Measurements from ENCODE around the gene CXCR4. TPM values are rescaled to one million over a fixed set of nuclear protein-coding genes. Genes with fewer than 3 reads are reported as not detected.
A peak's percentile ranks its signal among the peaks of the same experiment; 100 is the strongest.

CXCR4 gene
- total RNA-seq, 1 experiment from 2014 or later, result 1.1 TPM

DNA sequence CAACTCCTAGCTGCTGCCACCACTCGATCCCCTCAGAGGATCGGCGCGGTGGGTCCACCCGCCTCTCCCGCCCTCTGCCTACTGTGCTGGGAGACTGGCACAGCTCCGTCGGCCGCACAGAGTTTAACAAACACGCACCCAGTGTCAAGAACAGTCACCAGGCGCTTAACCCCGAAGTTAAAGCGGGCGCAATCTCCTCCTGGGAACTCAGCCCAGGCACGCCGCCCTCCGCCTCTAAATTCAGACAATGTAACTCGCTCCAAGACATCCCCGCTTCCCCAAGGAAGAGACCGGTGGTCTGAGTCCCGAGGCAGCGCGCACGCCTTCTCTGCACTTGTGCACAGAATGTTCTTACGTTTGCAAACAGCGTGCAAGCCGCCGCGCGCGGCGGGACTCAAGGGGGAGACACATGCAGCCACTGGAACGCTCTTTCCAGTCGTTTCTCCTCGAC is 533 bp downstream of the CXCR4 start:
- no peaks in the 10 kb centered on the region for H3K9me3 ChIP-seq (ENCODE audit: control insufficient read depth, insufficient read depth, low read depth, low read length)
- no TSS peak for BruUV-seq (replicated peaks)
- H3K36me3 ChIP-seq (ENCODE audit: control insufficient read depth, insufficient read depth, low read length), result no peaks in the 10 kb centered on the region
- H3K4me1 ChIP-seq (ENCODE audit: control insufficient read depth, insufficient read depth, low read length), result peaks cover 4% of the 10 kb centered on the region
- H3K27ac ChIP-seq (ENCODE audit: low read length), result no peak overlapping the region
- peak; percentile 68 for ATAC-seq
- peak overlapping the region; percentile 45 to 51 for H3K4me3 ChIP-seq (ENCODE audit: low read depth in 2 of 2, low read length in 2 of 2)
- H3K27me3 ChIP-seq (ENCODE audit: control insufficient read depth, insufficient read depth, low read length), result peaks cover 65% of the 10 kb centered on the region
- intact Hi-C loops (cut with micrococcal nuclease; ENCODE audit: unreplicated experiment) (loop anchor here (10.0 kb wide), 2 partner anchors 133 to 203 kb away; partner anchors contain the start of gene DARS1), in situ Hi-C loops (cut with HindIII; ENCODE audit: low pct_unique_long_range_greater_than_20kb, low sequenced_read_pairs) (no loop called here)
- ChIA-PET CTCF (no interaction called here), POLR2A (no interaction called here)
- TF ChIP-seq, protein P1, sequence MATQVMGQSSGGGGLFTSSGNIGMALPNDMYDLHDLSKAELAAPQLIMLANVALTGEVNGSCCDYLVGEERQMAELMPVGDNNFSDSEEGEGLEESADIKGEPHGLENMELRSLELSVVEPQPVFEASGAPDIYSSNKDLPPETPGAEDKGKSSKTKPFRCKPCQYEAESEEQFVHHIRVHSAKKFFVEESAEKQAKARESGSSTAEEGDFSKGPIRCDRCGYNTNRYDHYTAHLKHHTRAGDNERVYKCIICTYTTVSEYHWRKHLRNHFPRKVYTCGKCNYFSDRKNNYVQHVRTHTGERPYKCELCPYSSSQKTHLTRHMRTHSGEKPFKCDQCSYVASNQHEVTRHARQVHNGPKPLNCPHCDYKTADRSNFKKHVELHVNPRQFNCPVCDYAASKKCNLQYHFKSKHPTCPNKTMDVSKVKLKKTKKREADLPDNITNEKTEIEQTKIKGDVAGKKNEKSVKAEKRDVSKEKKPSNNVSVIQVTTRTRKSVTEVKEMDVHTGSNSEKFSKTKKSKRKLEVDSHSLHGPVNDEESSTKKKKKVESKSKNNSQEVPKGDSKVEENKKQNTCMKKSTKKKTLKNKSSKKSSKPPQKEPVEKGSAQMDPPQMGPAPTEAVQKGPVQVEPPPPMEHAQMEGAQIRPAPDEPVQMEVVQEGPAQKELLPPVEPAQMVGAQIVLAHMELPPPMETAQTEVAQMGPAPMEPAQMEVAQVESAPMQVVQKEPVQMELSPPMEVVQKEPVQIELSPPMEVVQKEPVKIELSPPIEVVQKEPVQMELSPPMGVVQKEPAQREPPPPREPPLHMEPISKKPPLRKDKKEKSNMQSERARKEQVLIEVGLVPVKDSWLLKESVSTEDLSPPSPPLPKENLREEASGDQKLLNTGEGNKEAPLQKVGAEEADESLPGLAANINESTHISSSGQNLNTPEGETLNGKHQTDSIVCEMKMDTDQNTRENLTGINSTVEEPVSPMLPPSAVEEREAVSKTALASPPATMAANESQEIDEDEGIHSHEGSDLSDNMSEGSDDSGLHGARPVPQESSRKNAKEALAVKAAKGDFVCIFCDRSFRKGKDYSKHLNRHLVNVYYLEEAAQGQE (IDR thresholded peaks at IDR 0.05; ENCODE audit: insufficient read depth in 1 of 2, low read depth in 2 of 2, low read length in 1 of 2), result no peak
- TF ChIP-seq SIN3A (IDR thresholded peaks at IDR 0.05; ENCODE audit: borderline replicate concordance, insufficient read depth, low read depth, low read length), result no peak
- DNase-seq (ENCODE audit: low read depth, low spot score), result no peak

- no peaks in the 10 kb centered on the region for H3K36me3 ChIP-seq (ENCODE audit: control insufficient read depth, insufficient read depth, low read length)
- BruUV-seq (replicated peaks), result no TSS peak
- H3K4me3 ChIP-seq (ENCODE audit: low read depth in 2 of 2, low read length in 2 of 2), result peak overlapping the region; percentile 45 to 51
- in situ Hi-C loops (cut with HindIII; ENCODE audit: low pct_unique_long_range_greater_than_20kb, low sequenced_read_pairs), result no loop called here
- intact Hi-C loops (cut with micrococcal nuclease; ENCODE audit: unreplicated experiment), result loop anchor here (10.0 kb wide), 2 partner anchors 132 to 202 kb away; partner anchors contain the start of gene DARS1
- no peak for TF ChIP-seq CTCF (IDR thresholded peaks at IDR 0.05)
- TF ChIP-seq, protein P1 (IDR thresholded peaks at IDR 0.05; ENCODE audit: insufficient read depth in 1 of 2, low read depth in 2 of 2, low read length in 1 of 2), result no peak
- TF ChIP-seq TCF7L2 (IDR thresholded peaks at IDR 0.05; ENCODE audit: low read depth, low read length), result no peak
- TF ChIP-seq SIN3A (IDR thresholded peaks at IDR 0.05; ENCODE audit: borderline replicate concordance, insufficient read depth, low read depth, low read length), result no peak
- no peak for TF ChIP-seq POLR2AphosphoS5 (IDR thresholded peaks at IDR 0.05; ENCODE audit: low read depth, low read length)
- H3K9me3 ChIP-seq (ENCODE audit: control insufficient read depth, insufficient read depth, low read depth, low read length), result no peaks in the 10 kb centered on the region
- ATAC-seq (peak; percentile 57), DNase-seq (ENCODE audit: low read depth, low spot score) (no peak)
- H3K27me3 ChIP-seq (ENCODE audit: control insufficient read depth, insufficient read depth, low read length), result peaks cover 63% of the 10 kb centered on the region
- H3K4me1 ChIP-seq (ENCODE audit: control insufficient read depth, insufficient read depth, low read length), result peaks cover 4% of the 10 kb centered on the region
- H3K27ac ChIP-seq (ENCODE audit: low read length), result no peak overlapping the region
- ChIA-PET POLR2A (interaction anchor here (0.6 kb wide), 1 partner anchor 24 kb away, joined by 3 read pairs; no protein-coding TSS in a partner anchor), CTCF (no interaction called here)
Measured at GRCh38 chr2:136116813-136117390, 1.0 kb downstream of the CXCR4 start.
